H1 (cell line): ENCODE measurements around the gene HMGXB3. TPM values are rescaled to one million over a fixed set of nuclear protein-coding genes. Genes with fewer than 3 reads are reported as not detected.

Experiments
- KDM1A ChIP-seq: fragments of 200-600, 300-600 bp; sonication (generic); IDR thresholded peaks from 2 replicates; pipeline ENCODE4 v1.7.1; 2016; ENCODE audit warnings: mild to moderate bottlenecking, low read length, borderline replicate concordance
- SP1 ChIP-seq: IDR thresholded peaks from 2 replicates; pipeline ENCODE4 v1.6.1; 2011; ENCODE audit warnings: low read depth, low read length
- TAF1 ChIP-seq: IDR thresholded peaks from 2 replicates; pipeline ENCODE4 v1.6.1; 2011; ENCODE audit warnings: mild to moderate bottlenecking, low read depth, low read length
- polyA plus RNA-seq, 7 experiments: library from polyadenylated mRNA; depleted of rRNA in 3 of 7; stranded (reverse) in 5 of 7; unstranded in 2 of 7; fragments of >200 nt in 5 of 7; fragments of 200-250 nt in 2 of 7; gene quantifications; 1 replicate in 5 of 7; 2 replicates in 1 of 7; 4 replicates in 1 of 7; pipeline versions ENCODE4 v1.2.1 to v1.2.3, GENCODE V29; 2011 to 2013; ENCODE audit warnings: missing spikeins in 2 of 7, mixed read lengths in 2 of 7
- total RNA-seq: library from RNA; stranded (reverse); fragmentation: NEBNext Ultra II Directional; extraction: Animal tissue kit (Norgen Biotek cat#: 25700); gene quantifications from 2 replicates; pipeline ENCODE4 v1.2.1, GENCODE V29; 2021
- TF ChIP-seq, protein P1 (sequence below): fragments of 300-600 bp; sonication (generic); IDR thresholded peaks from 2 replicates; pipeline ENCODE4 v1.7.1; 2012; ENCODE audit warnings: low read length, moderate library complexity, mild to moderate bottlenecking, inconsistent platforms; ENCODE audit not compliant: insufficient replicate concordance
- TF ChIP-seq, protein P2 (sequence below), 3 experiments: IDR thresholded peaks; 1 replicate in 2 of 3; 2 replicates in 1 of 3; pipeline versions ENCODE4 v1.5.1 to v1.6.1; 2011; ENCODE audit warnings: low read length in 3 of 3, mild to moderate bottlenecking in 3 of 3, inconsistent platforms in 2 of 3, low read depth in 1 of 3, moderate library complexity in 1 of 3; ENCODE audit not compliant: insufficient read depth in 1 of 3; ENCODE audit errors: control extremely low read depth in 1 of 3

The HMGXB3 gene
- total and polyA plus RNA-seq, 2 of the 8 experiments (the other 6 are each of a cell fraction or from before 2014, with no cell fraction given) = 26.8 to 28.0 TPM

DNA sequence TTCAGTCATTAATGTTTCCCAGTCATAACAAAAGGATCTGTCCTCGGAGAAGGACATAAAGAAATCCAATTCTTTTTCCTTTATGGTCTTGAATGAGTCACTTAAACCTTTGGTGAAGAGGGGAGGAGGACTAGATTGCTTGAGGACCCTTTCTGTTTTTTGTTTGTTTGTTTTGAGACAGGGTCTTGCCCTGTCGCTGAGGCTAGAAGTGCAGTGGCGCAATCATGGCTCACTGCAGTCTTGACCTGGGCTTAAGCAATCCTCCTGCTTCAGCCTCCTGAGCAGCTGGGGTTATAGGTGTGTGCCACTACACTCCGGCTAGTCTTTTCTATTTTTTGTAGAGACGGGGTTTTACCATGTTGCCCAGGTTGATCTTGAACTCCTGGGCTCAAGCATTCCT is 12.4 kb upstream of the HMGXB3 start (continued):
- TF ChIP-seq, protein P1, sequence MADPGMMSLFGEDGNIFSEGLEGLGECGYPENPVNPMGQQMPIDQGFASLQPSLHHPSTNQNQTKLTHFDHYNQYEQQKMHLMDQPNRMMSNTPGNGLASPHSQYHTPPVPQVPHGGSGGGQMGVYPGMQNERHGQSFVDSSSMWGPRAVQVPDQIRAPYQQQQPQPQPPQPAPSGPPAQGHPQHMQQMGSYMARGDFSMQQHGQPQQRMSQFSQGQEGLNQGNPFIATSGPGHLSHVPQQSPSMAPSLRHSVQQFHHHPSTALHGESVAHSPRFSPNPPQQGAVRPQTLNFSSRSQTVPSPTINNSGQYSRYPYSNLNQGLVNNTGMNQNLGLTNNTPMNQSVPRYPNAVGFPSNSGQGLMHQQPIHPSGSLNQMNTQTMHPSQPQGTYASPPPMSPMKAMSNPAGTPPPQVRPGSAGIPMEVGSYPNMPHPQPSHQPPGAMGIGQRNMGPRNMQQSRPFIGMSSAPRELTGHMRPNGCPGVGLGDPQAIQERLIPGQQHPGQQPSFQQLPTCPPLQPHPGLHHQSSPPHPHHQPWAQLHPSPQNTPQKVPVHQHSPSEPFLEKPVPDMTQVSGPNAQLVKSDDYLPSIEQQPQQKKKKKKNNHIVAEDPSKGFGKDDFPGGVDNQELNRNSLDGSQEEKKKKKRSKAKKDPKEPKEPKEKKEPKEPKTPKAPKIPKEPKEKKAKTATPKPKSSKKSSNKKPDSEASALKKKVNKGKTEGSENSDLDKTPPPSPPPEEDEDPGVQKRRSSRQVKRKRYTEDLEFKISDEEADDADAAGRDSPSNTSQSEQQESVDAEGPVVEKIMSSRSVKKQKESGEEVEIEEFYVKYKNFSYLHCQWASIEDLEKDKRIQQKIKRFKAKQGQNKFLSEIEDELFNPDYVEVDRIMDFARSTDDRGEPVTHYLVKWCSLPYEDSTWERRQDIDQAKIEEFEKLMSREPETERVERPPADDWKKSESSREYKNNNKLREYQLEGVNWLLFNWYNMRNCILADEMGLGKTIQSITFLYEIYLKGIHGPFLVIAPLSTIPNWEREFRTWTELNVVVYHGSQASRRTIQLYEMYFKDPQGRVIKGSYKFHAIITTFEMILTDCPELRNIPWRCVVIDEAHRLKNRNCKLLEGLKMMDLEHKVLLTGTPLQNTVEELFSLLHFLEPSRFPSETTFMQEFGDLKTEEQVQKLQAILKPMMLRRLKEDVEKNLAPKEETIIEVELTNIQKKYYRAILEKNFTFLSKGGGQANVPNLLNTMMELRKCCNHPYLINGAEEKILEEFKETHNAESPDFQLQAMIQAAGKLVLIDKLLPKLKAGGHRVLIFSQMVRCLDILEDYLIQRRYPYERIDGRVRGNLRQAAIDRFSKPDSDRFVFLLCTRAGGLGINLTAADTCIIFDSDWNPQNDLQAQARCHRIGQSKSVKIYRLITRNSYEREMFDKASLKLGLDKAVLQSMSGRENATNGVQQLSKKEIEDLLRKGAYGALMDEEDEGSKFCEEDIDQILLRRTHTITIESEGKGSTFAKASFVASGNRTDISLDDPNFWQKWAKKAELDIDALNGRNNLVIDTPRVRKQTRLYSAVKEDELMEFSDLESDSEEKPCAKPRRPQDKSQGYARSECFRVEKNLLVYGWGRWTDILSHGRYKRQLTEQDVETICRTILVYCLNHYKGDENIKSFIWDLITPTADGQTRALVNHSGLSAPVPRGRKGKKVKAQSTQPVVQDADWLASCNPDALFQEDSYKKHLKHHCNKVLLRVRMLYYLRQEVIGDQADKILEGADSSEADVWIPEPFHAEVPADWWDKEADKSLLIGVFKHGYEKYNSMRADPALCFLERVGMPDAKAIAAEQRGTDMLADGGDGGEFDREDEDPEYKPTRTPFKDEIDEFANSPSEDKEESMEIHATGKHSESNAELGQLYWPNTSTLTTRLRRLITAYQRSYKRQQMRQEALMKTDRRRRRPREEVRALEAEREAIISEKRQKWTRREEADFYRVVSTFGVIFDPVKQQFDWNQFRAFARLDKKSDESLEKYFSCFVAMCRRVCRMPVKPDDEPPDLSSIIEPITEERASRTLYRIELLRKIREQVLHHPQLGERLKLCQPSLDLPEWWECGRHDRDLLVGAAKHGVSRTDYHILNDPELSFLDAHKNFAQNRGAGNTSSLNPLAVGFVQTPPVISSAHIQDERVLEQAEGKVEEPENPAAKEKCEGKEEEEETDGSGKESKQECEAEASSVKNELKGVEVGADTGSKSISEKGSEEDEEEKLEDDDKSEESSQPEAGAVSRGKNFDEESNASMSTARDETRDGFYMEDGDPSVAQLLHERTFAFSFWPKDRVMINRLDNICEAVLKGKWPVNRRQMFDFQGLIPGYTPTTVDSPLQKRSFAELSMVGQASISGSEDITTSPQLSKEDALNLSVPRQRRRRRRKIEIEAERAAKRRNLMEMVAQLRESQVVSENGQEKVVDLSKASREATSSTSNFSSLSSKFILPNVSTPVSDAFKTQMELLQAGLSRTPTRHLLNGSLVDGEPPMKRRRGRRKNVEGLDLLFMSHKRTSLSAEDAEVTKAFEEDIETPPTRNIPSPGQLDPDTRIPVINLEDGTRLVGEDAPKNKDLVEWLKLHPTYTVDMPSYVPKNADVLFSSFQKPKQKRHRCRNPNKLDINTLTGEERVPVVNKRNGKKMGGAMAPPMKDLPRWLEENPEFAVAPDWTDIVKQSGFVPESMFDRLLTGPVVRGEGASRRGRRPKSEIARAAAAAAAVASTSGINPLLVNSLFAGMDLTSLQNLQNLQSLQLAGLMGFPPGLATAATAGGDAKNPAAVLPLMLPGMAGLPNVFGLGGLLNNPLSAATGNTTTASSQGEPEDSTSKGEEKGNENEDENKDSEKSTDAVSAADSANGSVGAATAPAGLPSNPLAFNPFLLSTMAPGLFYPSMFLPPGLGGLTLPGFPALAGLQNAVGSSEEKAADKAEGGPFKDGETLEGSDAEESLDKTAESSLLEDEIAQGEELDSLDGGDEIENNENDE = no peak
- TF ChIP-seq TAF1 = no peak
- no peak for TF ChIP-seq KDM1A
- TF ChIP-seq SP1 = no peak
- TF ChIP-seq, protein P2, sequence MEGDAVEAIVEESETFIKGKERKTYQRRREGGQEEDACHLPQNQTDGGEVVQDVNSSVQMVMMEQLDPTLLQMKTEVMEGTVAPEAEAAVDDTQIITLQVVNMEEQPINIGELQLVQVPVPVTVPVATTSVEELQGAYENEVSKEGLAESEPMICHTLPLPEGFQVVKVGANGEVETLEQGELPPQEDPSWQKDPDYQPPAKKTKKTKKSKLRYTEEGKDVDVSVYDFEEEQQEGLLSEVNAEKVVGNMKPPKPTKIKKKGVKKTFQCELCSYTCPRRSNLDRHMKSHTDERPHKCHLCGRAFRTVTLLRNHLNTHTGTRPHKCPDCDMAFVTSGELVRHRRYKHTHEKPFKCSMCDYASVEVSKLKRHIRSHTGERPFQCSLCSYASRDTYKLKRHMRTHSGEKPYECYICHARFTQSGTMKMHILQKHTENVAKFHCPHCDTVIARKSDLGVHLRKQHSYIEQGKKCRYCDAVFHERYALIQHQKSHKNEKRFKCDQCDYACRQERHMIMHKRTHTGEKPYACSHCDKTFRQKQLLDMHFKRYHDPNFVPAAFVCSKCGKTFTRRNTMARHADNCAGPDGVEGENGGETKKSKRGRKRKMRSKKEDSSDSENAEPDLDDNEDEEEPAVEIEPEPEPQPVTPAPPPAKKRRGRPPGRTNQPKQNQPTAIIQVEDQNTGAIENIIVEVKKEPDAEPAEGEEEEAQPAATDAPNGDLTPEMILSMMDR (IDR thresholded peaks at IDR 0.05; ENCODE audit: control extremely low read depth in 1 of 3, insufficient read depth in 1 of 3, low read depth in 1 of 3, low read length in 3 of 3) = no peak
